ENCODE results near the gene ELOA. TPM values are rescaled to one million over a fixed set of nuclear protein-coding genes. Genes with fewer than 3 reads are reported as not detected.
A peak's percentile ranks its signal among the peaks of the same experiment; 100 is the strongest.

Gene ELOA
- total and polyA plus RNA-seq, 2 experiments from 2014 or later = 49.1 to 57.7 TPM

GRCh38 chr1:23704834-23705495, 38.3 kb upstream of the ELOA start:
- peaks cover 26% of the 10 kb centered on the region for H3K36me3 ChIP-seq (ENCODE audit: insufficient read depth)
- H3K4me1 ChIP-seq (ENCODE audit: insufficient read depth) = no peaks in the 10 kb centered on the region
- peaks cover 67% of the 10 kb centered on the region for H3K79me2 ChIP-seq (replicated peaks; ENCODE audit: insufficient read depth)
- H2AFZ ChIP-seq = no peak overlapping the region
- peaks cover 40% of the 10 kb centered on the region for H3K36me3 Mint-ChIP-seq (ENCODE audit: low read depth)
- no peaks in the 10 kb centered on the region for H3K27me3 ChIP-seq (ENCODE audit: insufficient read depth)
- H3K4me3 Mint-ChIP-seq = no peak overlapping the region
- H3F3A ChIP-seq (replicated peaks; ENCODE audit: low read depth) = peaks cover 24% of the 10 kb centered on the region
- DNase-seq (ENCODE audit: low spot score) = no peak
- no peak overlapping the region for H3K4me3 ChIP-seq
- no peaks in the 10 kb centered on the region for H3K9me3 Mint-ChIP-seq
- peak overlapping the region; percentile 66; the same call in 1 of the 2 replicates for H3K27ac ChIP-seq (ENCODE audit: low read depth)
- peaks cover 3% of the 10 kb centered on the region for H3K27me3 Mint-ChIP-seq (ENCODE audit: insufficient read depth, low read depth, poor library complexity)
- H3K4me2 ChIP-seq = no peak overlapping the region
- H3K9me2 ChIP-seq (ENCODE audit: insufficient read depth) = no peaks in the 10 kb centered on the region
- no peak for ATAC-seq
- peaks cover 51% of the 10 kb centered on the region for H4K20me1 ChIP-seq (replicated peaks; ENCODE audit: insufficient read depth)
- H3K27ac Mint-ChIP-seq = peak overlapping the region; percentile 43
- TF ChIP-seq CREB1 (CRISPR knock-in tag; IDR thresholded peaks at IDR 0.05; ENCODE audit: low read depth) = no peak
- TF ChIP-seq STAT1 (IDR thresholded peaks at IDR 0.05; ENCODE audit: unreplicated experiment) = no peak
- no peak for TF ChIP-seq ZNF462 (CRISPR knock-in tag; IDR thresholded peaks at IDR 0.05)
- TF ChIP-seq NANOG (IDR thresholded peaks at IDR 0.05; ENCODE audit: borderline replicate concordance) = no peak
- TF ChIP-seq EZH2phosphoT487 (IDR thresholded peaks at IDR 0.05; ENCODE audit: unreplicated experiment) = no peak
- TF ChIP-seq ZNF331 (CRISPR knock-in tag; IDR thresholded peaks at IDR 0.05; ENCODE audit: low read depth) = no peak
- TF ChIP-seq, protein P1, sequence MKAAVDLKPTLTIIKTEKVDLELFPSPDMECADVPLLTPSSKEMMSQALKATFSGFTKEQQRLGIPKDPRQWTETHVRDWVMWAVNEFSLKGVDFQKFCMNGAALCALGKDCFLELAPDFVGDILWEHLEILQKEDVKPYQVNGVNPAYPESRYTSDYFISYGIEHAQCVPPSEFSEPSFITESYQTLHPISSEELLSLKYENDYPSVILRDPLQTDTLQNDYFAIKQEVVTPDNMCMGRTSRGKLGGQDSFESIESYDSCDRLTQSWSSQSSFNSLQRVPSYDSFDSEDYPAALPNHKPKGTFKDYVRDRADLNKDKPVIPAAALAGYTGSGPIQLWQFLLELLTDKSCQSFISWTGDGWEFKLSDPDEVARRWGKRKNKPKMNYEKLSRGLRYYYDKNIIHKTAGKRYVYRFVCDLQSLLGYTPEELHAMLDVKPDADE (IDR thresholded peaks at IDR 0.05) = no peak
- TF ChIP-seq POLR2AphosphoS5 (IDR thresholded peaks at IDR 0.05; ENCODE audit: low read depth) = no peak
- TF ChIP-seq EZH2 (IDR thresholded peaks at IDR 0.05; ENCODE audit: low read depth, unreplicated experiment) = no peak
- no peaks in the 10 kb centered on the region for H3K4me1 Mint-ChIP-seq
